ENCODE data around the gene PFN4.

DNA sequence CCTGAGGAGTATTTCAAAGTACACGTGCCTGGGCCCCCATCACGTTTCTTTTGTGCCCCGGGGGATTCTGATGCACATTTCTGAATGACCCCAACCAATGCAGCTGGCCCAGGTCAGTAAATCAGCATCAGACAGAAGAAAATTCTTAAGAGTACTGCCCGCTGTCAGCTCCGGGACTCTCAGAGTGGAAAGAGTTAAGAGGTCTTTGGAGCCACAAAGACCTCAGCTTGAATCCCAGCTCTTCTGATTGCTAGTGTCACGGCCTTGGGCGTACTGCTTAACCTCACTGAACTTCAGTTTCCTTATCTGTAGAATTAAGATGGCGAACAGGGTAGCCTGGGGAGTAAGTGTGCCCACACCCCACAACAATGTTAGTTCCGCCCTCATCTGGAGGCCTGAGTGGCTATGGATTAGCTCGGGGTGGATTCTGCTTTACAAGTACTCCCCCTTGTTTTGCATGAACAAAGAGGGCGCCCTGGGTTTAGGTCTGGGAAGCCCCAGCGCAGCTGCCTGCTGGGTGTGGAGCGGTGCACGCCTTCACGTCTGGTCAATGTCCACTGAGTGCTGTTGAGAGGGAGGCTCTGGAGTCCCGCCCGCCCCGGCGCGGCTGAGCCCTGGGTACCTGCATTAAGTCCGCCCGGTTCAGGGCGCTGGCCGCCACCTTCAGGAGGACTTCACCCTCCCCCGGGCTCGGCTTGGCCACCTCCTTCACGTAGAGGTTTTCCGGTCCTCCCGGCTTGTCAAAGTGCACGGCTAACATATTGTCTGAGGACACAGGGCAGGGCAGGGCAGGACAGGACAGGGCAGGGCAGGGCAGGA lies 39.4 kb downstream of the PFN4 start:
- TF ChIP-seq, protein P1, sequence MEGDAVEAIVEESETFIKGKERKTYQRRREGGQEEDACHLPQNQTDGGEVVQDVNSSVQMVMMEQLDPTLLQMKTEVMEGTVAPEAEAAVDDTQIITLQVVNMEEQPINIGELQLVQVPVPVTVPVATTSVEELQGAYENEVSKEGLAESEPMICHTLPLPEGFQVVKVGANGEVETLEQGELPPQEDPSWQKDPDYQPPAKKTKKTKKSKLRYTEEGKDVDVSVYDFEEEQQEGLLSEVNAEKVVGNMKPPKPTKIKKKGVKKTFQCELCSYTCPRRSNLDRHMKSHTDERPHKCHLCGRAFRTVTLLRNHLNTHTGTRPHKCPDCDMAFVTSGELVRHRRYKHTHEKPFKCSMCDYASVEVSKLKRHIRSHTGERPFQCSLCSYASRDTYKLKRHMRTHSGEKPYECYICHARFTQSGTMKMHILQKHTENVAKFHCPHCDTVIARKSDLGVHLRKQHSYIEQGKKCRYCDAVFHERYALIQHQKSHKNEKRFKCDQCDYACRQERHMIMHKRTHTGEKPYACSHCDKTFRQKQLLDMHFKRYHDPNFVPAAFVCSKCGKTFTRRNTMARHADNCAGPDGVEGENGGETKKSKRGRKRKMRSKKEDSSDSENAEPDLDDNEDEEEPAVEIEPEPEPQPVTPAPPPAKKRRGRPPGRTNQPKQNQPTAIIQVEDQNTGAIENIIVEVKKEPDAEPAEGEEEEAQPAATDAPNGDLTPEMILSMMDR (IDR thresholded peaks at IDR 0.05; ENCODE audit: low read length): no peak
- TF ChIP-seq EZH2 (optimal IDR thresholded peaks at IDR 0.05; ENCODE audit: low read depth, low read length): no peak

All from MM.1S (cell line).